Panc1 (cell line): ENCODE data around the gene SH2D5. TPM values are rescaled to one million over a fixed set of nuclear protein-coding genes. Genes with fewer than 3 reads are reported as not detected.

ENCODE experiments used
- ATAC-seq: fragments of 200-7000 bp; cut with Tn5 transposase; 2 replicates; pipeline ENCODE4 v1.9.1; 2020; ENCODE audit warnings: mild to moderate bottlenecking, moderate library complexity
- BruUV-seq: library from RNA; stranded (reverse); fragments of 400-500 nt; replicated peaks from 2 replicates; lab custom pipeline; 2021; lab: Mats Ljungman, UMichigan
- CTCF ChIA-PET: fragments of 300-600 bp; sonication (Branson Sonifier 250); formaldehyde crosslinking; loops from one replicate; lab custom pipeline; 2022; ENCODE audit warnings: antibody characterized with exemption; lab: Charles Lee
- POLR2A ChIA-PET: fragments of 300-600 bp; sonication (Branson Sonifier 250); formaldehyde crosslinking; loops from one replicate; lab custom pipeline; 2022; ENCODE audit warnings: antibody characterized with exemption; lab: Charles Lee
- DNase-seq: peaks from one replicate; pipeline ENCODE4 v3.0.0-alpha.2; 2010; ENCODE audit warnings: low read depth, low spot score
- H3K27ac ChIP-seq: 2 replicates; pipeline ENCODE4 v1.5.1; 2011; ENCODE audit warnings: mild to moderate bottlenecking, low read length, inconsistent platforms
- H3K27me3 ChIP-seq: fragments of 200-500 bp; sonication (Bioruptor generic); 2 replicates; pipeline ENCODE4 v1.6.0; 2014; ENCODE audit warnings: low read length, inconsistent platforms; ENCODE audit not compliant: control insufficient read depth, insufficient read depth
- H3K36me3 ChIP-seq: fragments of 200-500 bp; sonication (Bioruptor generic); 2 replicates; pipeline ENCODE4 v1.5.1; 2014; ENCODE audit warnings: inconsistent platforms, mild to moderate bottlenecking, low read length, moderate library complexity; ENCODE audit not compliant: control insufficient read depth, insufficient read depth
- H3K4me1 ChIP-seq: 2 replicates; pipeline ENCODE4 v1.5.1; 2011; ENCODE audit warnings: inconsistent platforms, mild to moderate bottlenecking, low read length, moderate library complexity; ENCODE audit not compliant: control insufficient read depth, insufficient read depth
- H3K4me3 ChIP-seq, 2 experiments: 2 replicates each; pipeline ENCODE4 v1.5.1; 2011 to 2012; ENCODE audit warnings: low read depth in 2 of 2, low read length in 2 of 2, mild to moderate bottlenecking in 2 of 2, inconsistent platforms in 1 of 2, moderate library complexity in 1 of 2
- H3K9me3 ChIP-seq: fragments of 200-500 bp; sonication (Bioruptor generic); 2 replicates; pipeline ENCODE4 v1.5.1; 2014; ENCODE audit warnings: low read depth, mild to moderate bottlenecking, inconsistent platforms, low read length, moderate library complexity; ENCODE audit not compliant: control insufficient read depth, insufficient read depth
- POLR2AphosphoS5 ChIP-seq: IDR thresholded peaks from 2 replicates; pipeline ENCODE4 v1.6.1; 2012; ENCODE audit warnings: mild to moderate bottlenecking, low read depth, low read length, moderate library complexity
- SIN3A ChIP-seq: IDR thresholded peaks from 2 replicates; pipeline ENCODE4 v1.6.1; 2012; ENCODE audit warnings: low read depth, mild to moderate bottlenecking, low read length, moderate library complexity, borderline replicate concordance; ENCODE audit not compliant: insufficient read depth
- TCF7L2 ChIP-seq: IDR thresholded peaks from 2 replicates; pipeline ENCODE4 v1.6.1; 2011; ENCODE audit warnings: mild to moderate bottlenecking, low read depth, low read length, inconsistent platforms
- in situ Hi-C: cut with HindIII; loops from 2 replicates; pipeline ENCODE4 v1.10.0; 2016; ENCODE audit warnings: low sequenced_read_pairs, low pct_unique_long_range_greater_than_20kb
- intact Hi-C: fragments of 100-400 bp; cut with micrococcal nuclease; formaldehyde crosslinking; loops from one replicate; pipeline ENCODE4 v1.10.0; 2022; ENCODE audit not compliant: unreplicated experiment
- total RNA-seq: library from RNA; stranded (reverse); gene quantifications from one replicate; pipeline ENCODE4 v1.2.1, GENCODE V29; 2021; ENCODE audit not compliant: unreplicated experiment
- TF ChIP-seq, protein P1 (sequence below), 2 experiments: IDR thresholded peaks; 2 replicates each; pipeline ENCODE4 v1.6.1; 2011 to 2012; ENCODE audit warnings: low read depth in 2 of 2, control low read depth in 1 of 2, low read length in 1 of 2, mild to moderate bottlenecking in 1 of 2, moderate library complexity in 1 of 2; ENCODE audit not compliant: insufficient read depth in 1 of 2
- TF ChIP-seq, protein P2 (sequence below): fragments of 450-650 bp; IDR thresholded peaks from 2 replicates; pipeline ENCODE4 v1.5.1; 2017; ENCODE audit warnings: mild to moderate bottlenecking

SH2D5 gene
- total RNA-seq, 1 experiment from 2014 or later = 23.3 TPM

GRCh38 chr1:20726118-20726911 is 6.2 kb downstream of the SH2D5 start:
- H3K4me1 ChIP-seq = peaks cover 10% of the 10 kb centered on the region; the same call in 1 of the 2 replicates
- no peaks in the 10 kb centered on the region for H3K36me3 ChIP-seq
- CTCF ChIA-PET = interaction anchor here (0.5 kb wide), 1 partner anchor 19 kb away, joined by 6 read pairs; no protein-coding TSS in a partner anchor

DNA sequence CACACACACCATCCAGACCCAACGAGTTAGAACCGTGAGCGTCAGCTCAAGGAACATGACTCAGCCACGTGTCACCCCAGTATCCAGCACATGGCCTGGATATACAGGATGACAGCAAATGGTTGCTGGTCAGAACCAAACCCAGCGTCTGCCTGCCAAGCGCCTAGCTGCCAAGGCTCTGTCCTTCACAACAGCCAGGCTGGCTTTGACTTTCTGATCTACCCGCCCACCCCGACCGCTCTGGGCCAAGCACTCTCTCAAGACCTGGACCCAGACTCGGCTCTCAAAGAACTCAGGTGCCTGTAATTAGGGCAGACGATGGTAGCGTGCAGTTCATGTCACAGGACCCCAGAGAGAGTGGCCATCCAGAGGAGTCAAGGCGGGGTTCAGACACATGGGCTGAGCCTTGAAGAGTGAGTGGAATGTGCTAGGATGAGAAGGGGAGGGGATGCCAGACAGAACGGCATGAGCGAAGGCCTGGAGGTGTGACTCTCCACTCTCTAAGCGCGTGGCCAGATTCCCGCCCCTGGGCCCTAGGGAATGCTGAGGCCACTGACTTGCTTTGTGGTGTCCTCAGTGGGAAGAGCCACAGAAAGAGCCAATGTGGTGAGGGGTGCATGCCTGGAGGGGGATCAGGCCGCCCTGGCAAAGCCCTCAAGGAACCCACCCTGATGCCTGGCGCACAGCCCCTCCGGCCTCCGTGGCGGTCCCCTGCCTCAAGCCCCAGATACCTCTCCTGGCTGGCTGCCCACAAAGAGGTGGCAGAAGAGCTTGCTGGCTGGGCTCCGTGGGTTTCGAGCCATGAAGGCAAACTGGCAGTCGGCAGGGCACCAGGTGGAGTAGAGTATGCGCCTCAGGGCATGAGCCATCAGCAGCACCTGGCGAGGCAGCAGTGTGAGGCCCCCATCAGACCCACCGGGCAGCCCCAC is 7.0 kb downstream of the SH2D5 start:
- H3K27me3 ChIP-seq = no peaks in the 10 kb centered on the region
- H3K36me3 ChIP-seq = no peaks in the 10 kb centered on the region
- DNase-seq = no peak
- no peak overlapping the region for H3K27ac ChIP-seq
- in situ Hi-C loops = no loop called here
- peaks cover 2% of the 10 kb centered on the region; the same call in 1 of the 2 replicates for H3K4me1 ChIP-seq
- CTCF ChIA-PET = interaction anchor here (0.5 to 1.6 kb wide), 2 partner anchors 18 to 29 kb away, joined by 5 to 6 read pairs; no protein-coding TSS in a partner anchor
- H3K9me3 ChIP-seq = no peaks in the 10 kb centered on the region
- intact Hi-C loops = no loop called here
- TF ChIP-seq, protein P1, sequence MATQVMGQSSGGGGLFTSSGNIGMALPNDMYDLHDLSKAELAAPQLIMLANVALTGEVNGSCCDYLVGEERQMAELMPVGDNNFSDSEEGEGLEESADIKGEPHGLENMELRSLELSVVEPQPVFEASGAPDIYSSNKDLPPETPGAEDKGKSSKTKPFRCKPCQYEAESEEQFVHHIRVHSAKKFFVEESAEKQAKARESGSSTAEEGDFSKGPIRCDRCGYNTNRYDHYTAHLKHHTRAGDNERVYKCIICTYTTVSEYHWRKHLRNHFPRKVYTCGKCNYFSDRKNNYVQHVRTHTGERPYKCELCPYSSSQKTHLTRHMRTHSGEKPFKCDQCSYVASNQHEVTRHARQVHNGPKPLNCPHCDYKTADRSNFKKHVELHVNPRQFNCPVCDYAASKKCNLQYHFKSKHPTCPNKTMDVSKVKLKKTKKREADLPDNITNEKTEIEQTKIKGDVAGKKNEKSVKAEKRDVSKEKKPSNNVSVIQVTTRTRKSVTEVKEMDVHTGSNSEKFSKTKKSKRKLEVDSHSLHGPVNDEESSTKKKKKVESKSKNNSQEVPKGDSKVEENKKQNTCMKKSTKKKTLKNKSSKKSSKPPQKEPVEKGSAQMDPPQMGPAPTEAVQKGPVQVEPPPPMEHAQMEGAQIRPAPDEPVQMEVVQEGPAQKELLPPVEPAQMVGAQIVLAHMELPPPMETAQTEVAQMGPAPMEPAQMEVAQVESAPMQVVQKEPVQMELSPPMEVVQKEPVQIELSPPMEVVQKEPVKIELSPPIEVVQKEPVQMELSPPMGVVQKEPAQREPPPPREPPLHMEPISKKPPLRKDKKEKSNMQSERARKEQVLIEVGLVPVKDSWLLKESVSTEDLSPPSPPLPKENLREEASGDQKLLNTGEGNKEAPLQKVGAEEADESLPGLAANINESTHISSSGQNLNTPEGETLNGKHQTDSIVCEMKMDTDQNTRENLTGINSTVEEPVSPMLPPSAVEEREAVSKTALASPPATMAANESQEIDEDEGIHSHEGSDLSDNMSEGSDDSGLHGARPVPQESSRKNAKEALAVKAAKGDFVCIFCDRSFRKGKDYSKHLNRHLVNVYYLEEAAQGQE (IDR thresholded peaks at IDR 0.05; ENCODE audit: insufficient read depth in 1 of 2, low read depth in 2 of 2, low read length in 1 of 2) = no peak
- no peak for TF ChIP-seq POLR2AphosphoS5
- no peak for TF ChIP-seq TCF7L2
- TF ChIP-seq, protein P2, sequence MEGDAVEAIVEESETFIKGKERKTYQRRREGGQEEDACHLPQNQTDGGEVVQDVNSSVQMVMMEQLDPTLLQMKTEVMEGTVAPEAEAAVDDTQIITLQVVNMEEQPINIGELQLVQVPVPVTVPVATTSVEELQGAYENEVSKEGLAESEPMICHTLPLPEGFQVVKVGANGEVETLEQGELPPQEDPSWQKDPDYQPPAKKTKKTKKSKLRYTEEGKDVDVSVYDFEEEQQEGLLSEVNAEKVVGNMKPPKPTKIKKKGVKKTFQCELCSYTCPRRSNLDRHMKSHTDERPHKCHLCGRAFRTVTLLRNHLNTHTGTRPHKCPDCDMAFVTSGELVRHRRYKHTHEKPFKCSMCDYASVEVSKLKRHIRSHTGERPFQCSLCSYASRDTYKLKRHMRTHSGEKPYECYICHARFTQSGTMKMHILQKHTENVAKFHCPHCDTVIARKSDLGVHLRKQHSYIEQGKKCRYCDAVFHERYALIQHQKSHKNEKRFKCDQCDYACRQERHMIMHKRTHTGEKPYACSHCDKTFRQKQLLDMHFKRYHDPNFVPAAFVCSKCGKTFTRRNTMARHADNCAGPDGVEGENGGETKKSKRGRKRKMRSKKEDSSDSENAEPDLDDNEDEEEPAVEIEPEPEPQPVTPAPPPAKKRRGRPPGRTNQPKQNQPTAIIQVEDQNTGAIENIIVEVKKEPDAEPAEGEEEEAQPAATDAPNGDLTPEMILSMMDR = no peak
- TF ChIP-seq SIN3A = no peak
- ATAC-seq = peak; percentile 37
- H3K4me3 ChIP-seq = no peak overlapping the region
- BruUV-seq = no TSS peak
- POLR2A ChIA-PET = no interaction called here

More at GRCh38 chr1:20726118-20726911, 6.2 kb downstream of the SH2D5 start:
- Histone ChIP-seq H3K4me3 (no peak overlapping the region), H3K27ac (no peak overlapping the region), H3K9me3 (no peaks in the 10 kb centered on the region), H3K27me3 (no peaks in the 10 kb centered on the region)
- POLR2A ChIA-PET = no interaction called here
- in situ Hi-C loops = no loop called here
- no TSS peak for BruUV-seq
- TF ChIP-seq, protein P2 = no peak
- TF ChIP-seq, protein P1 (IDR thresholded peaks at IDR 0.05; ENCODE audit: insufficient read depth in 1 of 2, low read depth in 2 of 2, low read length in 1 of 2) = no peak
- no peak for TF ChIP-seq POLR2AphosphoS5
- no peak for TF ChIP-seq TCF7L2
- TF ChIP-seq SIN3A = no peak
- DNase-seq = no peak
- ATAC-seq = no peak
- intact Hi-C loops = no loop called here
